ENCODE data around the gene C19orf67. TPM values are rescaled to one million over a fixed set of nuclear protein-coding genes. Genes with fewer than 3 reads are reported as not detected.
A peak's percentile ranks its signal among the peaks of the same experiment; 100 is the strongest.

The C19orf67 gene
- total RNA-seq, 1 experiment from 2014 or later: not detected

DNA sequence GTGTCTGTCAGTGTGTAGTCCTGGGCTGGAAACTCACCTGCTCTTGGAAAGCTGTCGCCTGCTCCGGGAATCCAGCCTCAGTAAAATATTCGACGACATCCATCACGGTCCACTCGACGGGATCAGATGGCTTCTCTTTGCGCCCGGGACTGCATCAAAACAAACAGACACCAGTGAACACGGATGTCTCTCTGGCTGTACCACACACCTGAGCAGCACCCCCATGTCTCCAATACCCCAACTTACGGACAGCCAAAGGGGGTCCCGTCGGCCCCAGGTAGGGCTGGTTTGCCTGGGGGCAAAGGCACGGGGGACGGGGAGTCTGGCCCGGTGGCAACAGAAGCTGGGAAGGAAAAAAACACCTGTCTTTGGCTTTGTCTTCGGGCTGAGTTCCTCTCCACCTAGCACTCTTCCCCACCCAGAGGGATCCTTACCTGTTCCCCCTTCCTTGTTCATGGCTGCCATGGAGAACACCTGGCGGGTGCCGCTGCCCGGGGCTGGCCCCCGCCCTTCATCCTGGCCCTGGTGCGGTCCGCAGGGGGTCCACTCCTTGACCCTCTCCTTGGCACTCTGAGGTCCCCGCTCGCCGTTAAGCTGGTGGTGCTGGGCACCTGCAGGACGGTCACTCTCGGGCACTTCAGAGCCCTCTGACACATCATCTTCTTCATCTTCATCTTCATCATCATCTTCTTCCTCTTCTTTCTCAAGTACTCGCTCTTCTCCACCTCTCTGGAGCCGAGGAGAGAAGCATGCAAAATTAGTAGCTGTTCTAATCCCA is 3.2 kb upstream of the C19orf67 start:
- no peak for DNase-seq (ENCODE audit: extremely low read depth, low read depth)

DNA sequence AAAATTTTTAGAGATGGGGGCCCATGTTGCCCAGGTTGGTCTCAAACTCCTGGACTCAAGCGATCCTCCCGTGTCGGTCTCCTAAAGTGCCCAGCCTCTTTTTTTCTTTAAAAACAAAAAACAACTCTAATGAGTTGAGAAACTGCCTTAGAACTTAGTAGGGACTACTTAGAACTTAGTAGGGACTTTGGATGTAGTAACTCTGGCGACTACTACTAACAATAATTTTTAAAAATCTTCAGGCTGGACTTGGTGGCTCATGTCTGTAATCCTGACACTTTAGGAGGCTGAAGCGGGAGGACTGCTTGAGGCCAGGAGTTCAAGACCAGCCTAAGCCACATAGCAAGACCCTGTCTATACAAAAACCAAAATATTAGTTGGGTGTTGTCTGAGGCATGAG is 515 bp upstream of the C19orf67 start:
- DNase-seq (ENCODE audit: extremely low read depth, low read depth): no peak

DNA sequence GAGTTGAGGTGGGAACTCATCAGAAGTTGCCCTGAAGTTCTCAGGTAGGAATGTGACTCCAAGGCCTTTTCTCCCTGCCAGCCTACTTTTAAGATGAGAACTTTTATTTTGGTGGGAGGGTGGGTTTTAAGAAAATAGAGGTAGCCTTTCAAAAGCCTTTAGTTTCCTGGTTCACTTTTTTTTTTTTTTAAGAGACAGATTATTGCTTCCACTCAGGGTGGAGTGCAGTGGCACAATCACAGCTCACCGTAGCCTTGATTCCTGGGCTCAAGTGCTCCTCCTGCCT is 3.0 kb downstream of the C19orf67 start:
- DNase-seq (ENCODE audit: extremely low read depth, low read depth): no peak

- no peak for DNase-seq (ENCODE audit: extremely low read depth, low read depth)
Measured at GRCh38 chr19:14081797-14082674, 3.5 kb downstream of the C19orf67 start.

DNA sequence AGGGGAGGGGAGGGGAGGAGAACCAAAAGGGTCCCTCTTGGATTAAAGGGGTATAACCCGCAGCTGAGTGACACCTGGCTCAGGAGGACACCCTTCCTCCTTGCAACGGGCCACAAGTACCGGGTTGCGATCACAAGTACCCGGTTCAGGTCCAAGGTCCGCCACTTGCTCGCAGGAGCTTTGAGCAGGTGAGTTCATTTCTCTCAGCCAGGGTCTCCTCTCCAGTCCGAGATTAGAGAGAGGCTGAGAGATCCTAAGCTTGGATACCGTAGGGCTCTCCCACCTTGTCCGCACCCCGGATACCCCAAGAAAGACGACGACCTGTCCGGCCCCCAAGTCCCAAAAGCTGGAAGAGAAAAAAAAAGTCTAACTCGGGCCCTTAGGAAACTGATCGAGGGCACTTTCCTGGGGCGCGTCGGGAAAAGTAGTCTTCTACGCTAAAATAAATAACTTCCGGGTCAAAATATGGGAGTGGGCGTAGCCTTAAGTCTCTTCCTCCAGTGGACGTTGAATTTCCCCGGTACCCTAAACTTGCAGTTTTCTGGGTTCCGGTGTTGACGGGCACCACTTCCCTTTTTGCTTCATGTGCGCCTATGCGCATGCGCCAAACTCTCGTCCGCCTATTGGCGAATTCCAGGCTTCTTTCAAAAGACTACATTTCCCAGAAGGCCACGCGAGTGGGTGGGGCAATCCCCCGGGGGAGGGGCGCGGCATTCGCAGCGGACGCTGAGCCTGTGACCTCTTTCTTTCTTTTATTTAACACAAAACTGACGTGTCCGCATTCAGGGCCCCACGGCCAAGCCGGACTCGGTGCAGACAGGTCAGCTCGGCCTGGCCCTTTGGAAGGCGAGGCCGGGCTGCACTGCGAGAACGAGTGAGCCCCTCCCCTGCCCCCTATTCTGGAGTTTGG is 4.4 kb downstream of the C19orf67 start:
- peak; percentile 97 for DNase-seq (ENCODE audit: extremely low read depth, low read depth)

- no peak for DNase-seq (ENCODE audit: extremely low read depth, low read depth)
Measured at GRCh38 chr19:14078411-14078810, 7.2 kb downstream of the C19orf67 start.

DNA sequence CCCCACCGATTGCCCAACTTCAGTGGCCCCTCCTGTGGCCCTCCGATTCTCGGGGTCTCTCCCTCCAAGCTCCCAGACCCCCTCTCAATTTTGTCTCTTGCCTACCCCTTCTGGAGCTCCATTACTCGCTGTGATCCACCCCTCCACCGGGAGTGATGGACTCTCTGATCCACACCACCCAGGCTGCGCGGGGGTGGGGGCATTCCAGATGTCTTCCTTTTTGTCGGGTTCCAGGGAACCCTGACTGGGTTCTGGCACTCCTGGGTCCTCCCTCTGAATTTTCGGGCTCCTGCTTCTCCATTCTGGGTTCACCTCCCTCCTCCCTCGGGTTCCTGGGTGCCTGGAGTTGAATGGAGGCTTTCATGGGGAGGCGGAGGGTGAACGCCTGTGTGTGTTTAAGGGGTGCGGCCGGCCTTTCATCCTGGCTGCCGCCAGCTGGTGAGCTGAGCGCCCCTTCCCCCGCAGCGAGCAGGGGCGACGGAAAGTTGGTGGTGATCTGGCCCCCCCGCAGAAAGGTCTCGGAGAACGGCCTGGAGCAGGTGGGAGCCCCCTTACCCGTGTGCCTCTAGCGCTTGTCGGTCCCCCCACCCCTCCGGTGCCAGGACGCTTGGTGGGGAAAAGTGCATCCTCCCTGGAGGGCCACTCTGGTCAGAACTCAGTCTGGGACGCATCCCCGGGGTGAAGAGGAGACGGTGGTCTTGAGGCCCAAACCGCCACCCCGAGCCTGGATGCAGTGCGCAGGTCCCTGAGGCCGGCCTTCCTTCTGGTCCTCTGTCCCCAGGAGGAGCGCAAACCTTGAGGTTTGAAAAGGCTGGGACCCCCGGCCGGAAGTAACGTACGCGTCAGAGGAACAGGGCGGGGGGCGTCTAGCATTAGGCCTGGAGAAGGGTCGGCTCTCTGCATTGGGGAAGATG is 11.4 kb downstream of the C19orf67 start:
- DNase-seq (ENCODE audit: extremely low read depth, low read depth): no peak

DNA sequence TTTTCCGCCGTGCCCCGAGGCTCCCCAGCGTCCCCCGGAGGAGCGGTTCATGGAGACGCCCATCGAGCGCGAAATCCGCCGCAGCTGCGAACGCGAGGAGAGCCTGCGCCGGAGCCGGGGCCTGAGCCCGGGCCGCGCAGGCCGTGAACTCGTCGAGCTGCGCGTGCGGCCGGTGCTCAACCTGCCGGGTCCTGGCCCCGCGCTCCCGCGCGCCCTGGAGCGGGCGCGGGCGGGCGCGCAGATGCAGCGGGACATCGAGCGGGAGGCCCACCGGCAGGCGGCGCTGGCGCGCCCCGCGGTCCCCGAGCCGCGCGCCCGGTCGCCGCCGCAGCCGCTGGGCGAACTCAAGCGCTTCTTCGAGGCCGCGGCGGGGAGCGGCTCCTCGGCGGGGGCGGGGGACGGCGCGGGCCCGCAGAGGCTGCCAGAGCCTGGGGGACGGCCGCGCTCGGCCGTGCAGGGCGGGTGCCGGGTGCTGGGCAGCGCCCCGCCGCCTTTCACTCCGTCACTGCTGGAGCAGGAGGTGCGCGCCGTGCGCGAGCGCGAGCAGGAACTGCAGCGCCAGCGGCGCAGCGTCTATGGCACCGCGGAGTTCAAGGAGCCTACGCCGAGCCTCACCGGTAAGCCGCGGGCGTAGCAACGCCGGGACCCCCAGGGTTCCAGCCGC is 12.2 kb downstream of the C19orf67 start:
- peak; percentile 50 for DNase-seq (ENCODE audit: extremely low read depth, low read depth)

- DNase-seq (ENCODE audit: extremely low read depth, low read depth): no peak
Measured at GRCh38 chr19:14072535-14073260, 12.9 kb downstream of the C19orf67 start, which contains the start of gene MISP3. Gene MISP3 (plus strand): TSS chr19:14072786. CDS start chr19:14073310, 524 bp downstream.

DNA sequence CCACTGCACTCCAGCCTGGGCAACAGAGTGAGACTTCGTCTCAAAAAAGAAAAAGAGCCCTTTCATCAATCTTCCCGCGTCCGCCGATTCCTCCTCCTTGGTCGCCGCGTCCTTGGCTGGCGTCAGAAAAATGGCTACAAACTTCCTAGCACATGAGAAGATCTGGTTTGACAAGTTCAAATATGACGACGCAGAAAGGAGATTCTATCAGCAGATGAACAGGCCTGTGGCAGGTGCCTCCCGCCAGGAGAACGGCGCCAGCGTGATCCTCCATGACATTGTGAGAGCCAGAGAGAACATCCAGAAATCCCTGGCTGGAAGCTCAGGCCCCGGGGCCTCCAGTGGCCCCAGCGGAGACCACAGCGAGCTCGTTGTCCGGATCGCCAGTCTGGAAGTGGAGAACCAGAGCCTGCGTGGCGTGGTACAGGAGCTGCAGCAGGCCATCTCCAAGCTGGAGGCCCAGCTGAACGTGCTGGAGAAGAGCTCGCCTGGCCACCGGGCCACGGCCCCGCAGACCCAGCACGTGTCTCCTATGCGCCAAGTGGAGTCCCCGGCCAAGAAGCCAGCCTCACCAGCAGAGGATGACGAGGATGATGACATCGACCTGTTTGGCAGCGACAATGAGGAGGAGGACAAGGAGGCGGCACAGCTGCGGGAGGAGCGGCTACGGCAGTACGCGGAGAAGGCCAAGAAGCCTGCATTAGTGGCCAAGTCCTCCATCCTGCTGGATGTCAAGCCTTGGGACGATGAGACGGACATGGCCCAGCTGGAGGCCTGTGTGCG is 15.1 kb downstream of the C19orf67 start:
- DNase-seq (ENCODE audit: extremely low read depth, low read depth): no peak

DNA sequence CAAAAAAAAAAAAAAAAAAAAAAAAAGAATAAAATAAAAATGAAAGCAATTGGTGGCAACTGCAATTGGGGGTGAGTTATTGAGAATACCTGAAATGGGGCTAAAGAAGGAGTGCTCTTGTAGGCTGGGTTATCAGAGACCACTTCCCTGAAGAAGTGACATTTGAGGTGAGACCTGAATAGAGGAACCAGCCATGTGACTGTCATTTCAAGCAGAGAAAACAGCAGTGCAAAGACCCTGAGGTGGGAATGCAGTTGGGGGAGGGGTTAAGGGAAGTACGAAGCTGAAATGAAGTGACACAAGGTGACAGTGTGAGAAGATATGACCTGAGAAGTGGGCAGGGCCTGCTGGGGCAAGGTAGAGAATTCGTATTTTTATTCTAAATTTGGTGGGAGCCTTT is 19.4 kb downstream of the C19orf67 start:
- DNase-seq (ENCODE audit: extremely low read depth, low read depth): no peak

GRCh38 chr19:14063105-14063504 is 22.5 kb downstream of the C19orf67 start:
- DNase-seq (ENCODE audit: extremely low read depth, low read depth): no peak

DNA sequence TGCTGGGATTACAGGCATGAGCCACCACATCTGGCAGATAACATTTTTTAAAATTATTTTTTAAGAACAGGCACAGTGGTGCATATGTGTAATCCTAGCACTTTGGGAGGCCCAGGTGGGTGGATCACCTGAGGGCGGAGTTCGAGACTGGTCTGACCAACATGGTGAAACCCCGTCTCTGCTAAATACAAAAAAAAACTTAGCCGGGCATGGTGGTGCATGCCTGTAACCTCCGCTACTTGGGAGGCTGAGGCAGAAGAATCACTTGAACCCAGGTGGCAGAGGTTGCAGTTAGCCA is 23.1 kb downstream of the C19orf67 start:
- DNase-seq (ENCODE audit: extremely low read depth, low read depth): no peak

DNA sequence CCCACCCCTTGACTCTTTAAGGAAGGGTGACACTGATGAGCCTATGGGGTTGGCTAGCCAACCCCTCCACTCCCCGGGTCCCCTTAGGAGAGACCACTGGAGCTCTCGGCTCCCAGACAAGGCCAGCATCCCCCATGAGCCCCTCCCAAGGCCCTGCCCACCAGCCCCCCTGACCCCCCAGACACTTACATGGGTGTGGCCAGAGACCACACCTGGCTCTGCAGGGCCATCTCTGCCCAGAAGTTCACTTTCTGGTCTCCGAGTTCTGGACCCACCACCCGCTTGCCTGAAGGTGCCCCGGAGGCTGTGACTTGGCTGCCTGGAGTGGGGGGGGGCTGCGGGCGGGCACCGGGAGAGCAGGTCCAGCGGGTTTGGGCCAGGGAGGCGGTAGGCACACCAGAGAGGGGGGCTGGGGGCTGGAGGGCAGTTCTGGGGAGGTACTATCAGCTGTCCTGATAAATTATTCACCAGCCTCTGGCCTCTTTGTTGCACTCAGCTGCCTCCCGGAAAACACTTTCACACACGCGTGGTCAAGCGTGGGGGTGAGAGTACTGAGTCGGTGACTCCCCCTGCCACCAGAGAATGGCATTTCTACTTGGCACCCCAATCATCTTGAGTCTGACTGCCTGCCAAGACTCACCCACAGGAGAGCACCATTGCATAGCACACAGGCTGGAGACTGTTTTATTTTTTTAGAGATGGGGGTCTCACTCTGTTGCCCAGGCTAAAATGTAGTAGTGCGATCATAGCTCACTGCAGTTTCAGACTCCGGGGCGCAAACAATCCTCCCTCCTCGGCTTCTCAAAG is 23.6 kb downstream of the C19orf67 start, which contains the start of gene PALM3:
TSS of gene PALM3 (minus strand) at position 326 of the 807 bp plus-strand sequence. CDS start at position 230, 96 bp downstream.
- no peak for DNase-seq (ENCODE audit: extremely low read depth, low read depth)

DNA sequence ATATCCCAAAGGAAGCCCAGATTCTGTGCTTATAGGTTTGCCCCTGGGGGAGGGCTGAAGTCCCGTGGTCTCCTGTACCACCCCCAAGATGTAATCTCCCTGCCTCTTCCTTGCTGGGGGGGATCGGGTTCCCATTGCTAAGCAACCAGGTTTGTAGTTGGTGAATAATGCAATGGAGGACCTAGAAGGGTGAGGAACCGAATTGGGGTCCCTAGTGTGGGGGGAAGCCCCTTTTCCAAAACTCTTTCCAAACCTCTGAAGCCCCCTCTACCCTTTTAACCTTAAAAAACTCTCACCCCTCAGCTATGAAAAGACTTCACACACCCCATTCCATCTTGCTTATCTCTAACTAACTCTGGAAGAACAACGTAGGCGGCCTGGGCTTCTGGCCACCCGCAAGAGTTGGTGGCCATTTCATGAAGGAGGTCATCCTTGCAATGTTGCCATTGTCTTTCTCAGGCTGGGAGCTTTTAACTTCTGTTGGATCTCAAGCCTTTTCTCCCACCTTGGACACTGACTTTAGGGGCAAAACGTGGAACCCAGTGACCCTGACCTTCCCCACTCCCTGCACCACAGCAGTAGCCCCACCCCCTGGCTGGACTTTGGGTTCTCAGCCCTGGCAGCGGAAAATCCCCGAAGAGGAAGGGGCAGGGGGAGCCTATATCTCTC is 24.4 kb downstream of the C19orf67 start:
- DNase-seq (ENCODE audit: extremely low read depth, low read depth): no peak

DNA sequence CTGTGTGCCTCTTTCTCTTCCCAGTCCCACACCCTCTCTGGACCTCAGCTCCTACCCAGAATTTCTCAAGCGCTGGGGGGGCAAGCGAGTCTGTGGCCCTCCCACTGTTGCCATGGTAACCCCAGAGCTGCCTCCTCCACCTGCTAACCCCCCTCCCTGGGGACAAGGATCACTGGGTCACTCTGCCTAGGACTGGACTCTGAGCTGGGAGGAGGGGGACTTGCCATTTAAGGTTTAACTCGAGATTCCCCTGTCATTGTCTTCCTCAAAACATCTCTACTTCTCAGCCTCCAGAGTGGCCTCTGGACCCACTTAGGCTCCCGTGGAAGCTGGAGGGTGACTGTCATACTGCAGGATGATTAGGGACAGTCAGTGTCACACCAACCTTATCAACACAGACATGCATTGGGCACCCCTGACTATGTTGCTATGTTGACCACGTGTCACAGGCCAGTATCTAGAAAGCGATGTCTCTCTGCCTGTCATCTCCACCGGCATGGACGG is 25.9 kb downstream of the C19orf67 start:
- DNase-seq (ENCODE audit: extremely low read depth, low read depth): no peak

Measured in NCI-H460 (cell line).